GM13976 (cell line): Measurements from ENCODE around the gene COL6A1.

Experiments
- DNase-seq: peaks from one replicate; pipeline ENCODE4 v3.0.0; 2012; ENCODE audit warnings: low spot score
- CTCF ChIP-seq: IDR thresholded peaks from 2 replicates; pipeline ENCODE4 v1.5.1; 2012; ENCODE audit warnings: borderline replicate concordance, mild to moderate bottlenecking; ENCODE audit not compliant: insufficient read depth; ENCODE audit errors: extremely low read depth, missing control alignments, control extremely low read depth
- in situ Hi-C: fragments of 300-500 bp; cut with MboI; formaldehyde crosslinking; loops from one replicate; pipeline ENCODE4 v1.12.0; 2022; ENCODE audit warnings: low sequenced_read_pairs, mixed read lengths, inconsistent platforms; ENCODE audit not compliant: unreplicated experiment

Gene COL6A1

GRCh38 chr21:45991606-45992300 is 10.2 kb downstream of the COL6A1 start:
- DNase-seq, result no peak
- TF ChIP-seq CTCF, result no peak
- in situ Hi-C loops, result no loop called here

- in situ Hi-C loops, result no loop called here
- DNase-seq, result no peak
Measured at GRCh38 chr21:45992301-45993209, 11.0 kb downstream of the COL6A1 start.

GRCh38 chr21:45993210-45994085 is 11.9 kb downstream of the COL6A1 start:
- in situ Hi-C loops, result no loop called here
- no peak for TF ChIP-seq CTCF
- DNase-seq, result no peak

More at GRCh38 chr21:45992301-45993209, 11.0 kb downstream of the COL6A1 start:
- TF ChIP-seq CTCF, result no peak

GRCh38 chr21:45994086-45994661 is 12.6 kb downstream of the COL6A1 start:
- in situ Hi-C loops, result no loop called here

GRCh38 chr21:45994759-45995685 is 13.5 kb downstream of the COL6A1 start:
- no peak for TF ChIP-seq CTCF
- in situ Hi-C loops, result no loop called here
- DNase-seq, result no peak

More at GRCh38 chr21:45994086-45994661, 12.6 kb downstream of the COL6A1 start:
- no peak for TF ChIP-seq CTCF
- DNase-seq, result no peak
